RWPE1 (cell line): ENCODE results near the gene CLEC7A.

Source experiments
- CTCF ChIA-PET: fragments of 350-600 bp; sonication (Branson Sonifier 250); formaldehyde crosslinking; extraction: SDS; loops from one replicate; lab custom pipeline; 2021; lab: Yijun Ruan, JAX
- POLR2A ChIA-PET: fragments of 400-600 bp; formaldehyde crosslinking; extraction: SDS; loops from one replicate; lab custom pipeline; 2020; ENCODE audit warnings: antibody characterized with exemption; ENCODE audit not compliant: low non-redundant PET; lab: Yijun Ruan, JAX
- DNase-seq: peaks from one replicate; pipeline ENCODE4 v3.0.0; 2012; ENCODE audit warnings: low spot score
- H3K27ac ChIP-seq: fragments of 450-650 bp; 2 replicates; pipeline ENCODE4 v1.5.1; 2017
- CTCF ChIP-seq: fragments of 450-650 bp; conservative IDR thresholded peaks from 2 replicates; pipeline ENCODE4 v1.5.1; 2017; ENCODE audit warnings: low read depth, mild to moderate bottlenecking

CLEC7A gene

GRCh38 chr12:10068644-10069043 lies 61.4 kb downstream of the CLEC7A start:
- ChIA-PET CTCF (no interaction called here), POLR2A (no interaction called here)
- no peak overlapping the region for H3K27ac ChIP-seq
- TF ChIP-seq CTCF, result no peak
- no peak for DNase-seq

GRCh38 chr12:10067942-10068341 lies 62.1 kb downstream of the CLEC7A start:
- POLR2A ChIA-PET, result no interaction called here
- CTCF ChIA-PET, result interaction anchor here (0.6 kb wide), 1 partner anchor 395 kb away, joined by 3 read pairs; no protein-coding TSS in a partner anchor
- no peak for DNase-seq
- no peak overlapping the region for H3K27ac ChIP-seq
- no peak for TF ChIP-seq CTCF

GRCh38 chr12:10067264-10067663 lies 62.7 kb downstream of the CLEC7A start:
- DNase-seq, result no peak
- CTCF ChIA-PET, result interaction anchor here (0.5 kb wide), 1 partner anchor 60 kb away, joined by 3 read pairs; no protein-coding TSS in a partner anchor
- POLR2A ChIA-PET, result no interaction called here
- H3K27ac ChIP-seq, result no peak overlapping the region
- no peak for TF ChIP-seq CTCF
